ENCODE measurements around the gene KCNK2.

- TF ChIP-seq, protein P1, sequence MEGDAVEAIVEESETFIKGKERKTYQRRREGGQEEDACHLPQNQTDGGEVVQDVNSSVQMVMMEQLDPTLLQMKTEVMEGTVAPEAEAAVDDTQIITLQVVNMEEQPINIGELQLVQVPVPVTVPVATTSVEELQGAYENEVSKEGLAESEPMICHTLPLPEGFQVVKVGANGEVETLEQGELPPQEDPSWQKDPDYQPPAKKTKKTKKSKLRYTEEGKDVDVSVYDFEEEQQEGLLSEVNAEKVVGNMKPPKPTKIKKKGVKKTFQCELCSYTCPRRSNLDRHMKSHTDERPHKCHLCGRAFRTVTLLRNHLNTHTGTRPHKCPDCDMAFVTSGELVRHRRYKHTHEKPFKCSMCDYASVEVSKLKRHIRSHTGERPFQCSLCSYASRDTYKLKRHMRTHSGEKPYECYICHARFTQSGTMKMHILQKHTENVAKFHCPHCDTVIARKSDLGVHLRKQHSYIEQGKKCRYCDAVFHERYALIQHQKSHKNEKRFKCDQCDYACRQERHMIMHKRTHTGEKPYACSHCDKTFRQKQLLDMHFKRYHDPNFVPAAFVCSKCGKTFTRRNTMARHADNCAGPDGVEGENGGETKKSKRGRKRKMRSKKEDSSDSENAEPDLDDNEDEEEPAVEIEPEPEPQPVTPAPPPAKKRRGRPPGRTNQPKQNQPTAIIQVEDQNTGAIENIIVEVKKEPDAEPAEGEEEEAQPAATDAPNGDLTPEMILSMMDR (IDR thresholded peaks at IDR 0.05): no peak
- no peak for TF ChIP-seq POLR2A (IDR thresholded peaks at IDR 0.05)
Observed at GRCh38 chr1:215260711-215261110, 178.2 kb downstream of the KCNK2 start.
